ENCODE data around the gene GLI3.

GLI3 gene

DNA sequence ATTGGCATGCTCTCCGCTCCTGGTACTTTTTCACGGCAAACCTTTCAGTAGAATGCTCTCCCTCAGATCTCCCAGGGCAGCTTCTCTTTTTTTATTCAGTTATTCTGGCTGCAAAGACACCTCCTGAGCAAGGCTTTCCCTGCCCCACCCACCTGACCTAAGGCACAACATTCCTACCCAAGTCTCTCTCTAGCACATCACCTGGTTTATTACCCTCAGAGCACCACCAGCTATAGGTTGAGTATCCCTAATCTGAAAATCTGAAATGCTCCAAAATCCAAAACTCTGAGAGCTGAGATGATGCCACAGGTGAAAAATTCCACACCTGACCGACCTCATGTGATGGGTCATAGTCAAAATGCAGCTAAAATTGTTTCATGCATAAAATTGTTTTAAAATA is 99.6 kb downstream of the GLI3 start:
- DNase-seq: no peak

DNA sequence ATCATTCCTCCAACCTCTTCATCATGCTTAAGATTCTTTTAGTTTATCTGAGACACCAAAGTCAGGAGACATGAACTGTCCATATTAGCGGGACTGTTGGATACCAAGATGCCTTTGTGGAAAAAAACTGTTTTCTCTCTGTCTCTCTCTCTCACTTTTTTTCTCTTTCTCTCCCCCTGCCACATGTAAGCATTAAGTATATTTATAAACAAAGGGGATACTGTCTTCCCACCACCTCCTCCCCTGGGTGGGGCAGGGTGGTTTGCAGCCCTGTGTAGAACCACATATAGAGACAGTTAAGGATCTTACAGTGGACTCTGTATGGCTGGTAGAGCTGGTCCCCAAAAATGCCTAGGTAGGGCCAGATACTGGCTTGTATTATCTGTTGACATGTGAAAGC is 101.3 kb downstream of the GLI3 start:
- no peak for DNase-seq

DNA sequence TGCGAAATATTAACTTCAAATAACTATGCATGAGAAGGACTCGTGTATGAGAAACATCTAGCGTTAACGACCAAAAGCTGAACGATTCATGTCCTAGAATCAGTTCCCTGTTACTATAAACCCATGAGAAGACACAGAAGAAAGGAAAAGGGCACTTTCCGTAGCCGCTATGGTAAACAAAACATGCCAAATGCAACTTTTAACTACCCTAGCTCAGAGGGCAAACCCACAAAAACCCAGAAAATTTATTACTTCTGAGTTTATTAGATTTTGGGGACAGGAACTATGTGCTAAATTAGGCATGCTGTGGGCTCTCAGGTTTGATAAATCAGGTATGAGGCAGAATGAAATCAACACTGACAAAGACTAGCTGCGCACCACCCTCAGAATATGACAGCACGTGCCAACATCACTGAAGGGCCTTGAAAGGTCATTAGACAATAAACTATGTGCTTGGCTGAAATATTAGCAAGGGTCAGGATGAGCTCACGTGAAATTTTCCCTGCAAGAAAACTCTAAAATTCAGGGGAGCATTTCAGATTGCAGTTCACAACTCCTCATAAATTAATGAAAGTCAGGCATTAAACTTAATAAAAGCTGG is 102.6 kb downstream of the GLI3 start:
- DNase-seq: no peak

DNA sequence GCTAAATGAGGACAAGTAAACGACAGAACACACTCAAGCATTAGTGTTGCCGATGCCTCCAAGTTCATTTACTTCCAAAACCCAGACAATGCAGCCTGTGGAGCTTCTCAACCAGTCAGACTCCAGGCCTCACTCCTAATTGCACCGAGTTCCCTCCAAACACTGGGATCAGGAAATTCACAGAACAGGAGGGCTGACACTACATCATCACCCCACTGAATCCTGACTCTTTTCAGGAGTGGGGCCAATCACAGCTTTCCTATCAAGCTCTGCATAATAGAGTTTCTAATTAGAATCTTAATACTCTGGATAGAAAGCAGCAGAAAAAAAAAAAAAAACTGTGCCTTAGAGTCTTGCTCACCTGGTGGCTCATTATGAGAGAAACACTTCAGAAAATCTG is 103.7 kb downstream of the GLI3 start:
- no peak for DNase-seq

DNA sequence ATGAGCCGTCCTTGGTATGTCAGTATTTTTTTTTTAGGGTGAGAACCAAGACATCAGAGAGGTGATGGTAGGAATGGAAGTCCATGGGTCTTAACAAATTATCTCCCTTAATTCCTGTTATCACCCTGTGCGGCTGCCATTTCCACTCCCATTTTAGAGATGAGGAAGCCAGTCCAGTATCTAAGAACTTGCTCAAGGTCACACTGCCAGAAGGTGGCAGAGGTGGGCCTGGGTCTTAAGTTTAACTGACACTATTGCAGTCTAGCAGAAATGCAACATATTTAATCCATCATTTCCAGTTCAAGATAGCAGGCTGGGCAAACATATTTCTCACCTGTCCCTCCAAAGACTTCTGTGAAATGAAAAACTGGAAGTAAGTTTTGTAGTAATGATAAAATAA is 108.3 kb downstream of the GLI3 start:
- DNase-seq: no peak

DNA sequence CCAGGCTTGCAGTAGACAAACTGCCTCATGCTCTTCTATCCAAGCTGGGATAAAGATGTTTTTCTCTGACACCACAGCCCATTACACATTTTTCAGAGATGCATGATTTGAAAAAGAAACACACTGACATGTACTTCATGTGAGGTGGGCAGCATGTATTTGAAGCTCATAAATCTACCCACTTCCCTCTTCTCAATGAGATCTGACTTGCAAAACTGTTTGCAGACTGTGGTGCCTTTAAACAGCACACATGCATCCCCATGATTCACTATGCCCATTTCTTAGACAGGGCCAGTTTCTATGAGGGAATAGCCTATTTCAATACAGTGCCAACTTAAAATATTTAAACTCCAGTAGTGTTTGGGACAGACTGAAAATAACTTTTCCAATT is 109.8 kb downstream of the GLI3 start:
- no peak for DNase-seq

DNA sequence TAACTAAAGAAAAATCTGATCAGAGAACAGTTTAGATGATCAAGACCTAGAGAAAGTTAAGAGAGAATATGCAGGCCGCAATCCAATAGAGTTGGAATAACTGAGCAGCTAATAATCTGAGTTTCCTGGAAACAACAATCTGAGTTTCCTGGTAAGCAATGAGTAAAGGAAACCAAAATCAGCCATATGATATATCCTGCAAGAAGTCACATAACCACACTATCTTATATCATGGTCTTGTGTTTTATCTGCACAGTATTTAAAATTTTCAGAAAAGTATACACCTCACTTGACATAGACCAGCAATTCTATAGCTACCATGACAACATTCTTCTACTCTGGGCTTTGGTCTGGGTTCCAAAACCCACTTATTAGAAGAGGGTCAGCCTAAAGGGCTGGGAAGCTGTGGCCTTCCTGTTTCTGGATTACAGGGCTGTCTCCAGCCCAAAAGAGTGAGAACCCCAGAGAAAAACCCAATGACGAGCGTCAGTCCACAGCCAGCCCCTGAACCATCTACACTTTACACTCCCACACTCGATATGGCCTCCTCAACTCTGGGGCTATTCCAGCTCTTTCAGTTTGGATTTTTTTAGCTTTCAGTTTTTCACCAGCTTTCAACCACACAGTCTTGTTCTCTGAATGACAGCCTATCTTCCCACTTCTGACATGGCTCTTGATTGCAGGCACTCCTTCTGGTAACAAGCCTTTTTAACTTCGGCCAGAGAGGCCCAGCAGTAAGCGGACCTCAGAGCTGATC is 110.4 kb downstream of the GLI3 start:
- no peak for DNase-seq

DNA sequence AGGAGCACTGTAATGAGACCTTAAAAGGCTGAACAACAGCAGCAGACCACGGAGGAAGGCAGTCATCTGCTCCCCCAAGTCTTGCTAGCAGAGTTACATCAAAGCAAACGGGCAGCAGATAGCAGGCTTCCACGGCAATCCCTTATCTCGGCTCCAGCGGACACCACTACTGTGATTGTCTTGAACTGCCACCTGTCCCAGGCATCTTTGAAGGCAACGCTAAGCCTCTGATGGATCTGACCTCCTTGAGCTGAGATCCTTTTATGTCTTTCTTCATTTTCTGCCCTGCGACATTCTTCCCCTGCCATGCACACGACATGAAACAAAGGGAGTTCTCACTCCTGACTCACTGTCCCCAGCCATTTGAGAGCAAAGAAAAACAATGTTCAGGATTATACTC is 111.7 kb downstream of the GLI3 start:
- no peak for DNase-seq

DNA sequence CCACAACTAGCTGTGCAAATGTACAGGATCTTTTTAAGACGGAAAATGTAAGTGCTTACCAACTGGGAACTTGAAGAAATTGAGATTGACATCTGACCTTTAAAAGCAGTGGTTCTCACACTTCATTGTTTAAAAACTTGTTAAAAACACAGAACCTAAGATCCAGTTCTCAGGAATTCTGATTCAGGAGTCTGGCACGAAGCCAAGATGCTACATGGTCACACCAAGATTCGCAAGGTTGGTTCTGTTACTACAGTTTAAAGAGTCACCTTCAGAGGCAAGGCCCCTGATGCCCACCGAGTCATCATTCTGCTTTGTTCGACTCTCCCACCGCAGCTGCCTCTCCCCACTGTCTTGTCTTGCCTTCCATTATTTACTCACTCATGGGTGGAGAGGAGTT is 113.3 kb downstream of the GLI3 start:
- no peak for DNase-seq

DNA sequence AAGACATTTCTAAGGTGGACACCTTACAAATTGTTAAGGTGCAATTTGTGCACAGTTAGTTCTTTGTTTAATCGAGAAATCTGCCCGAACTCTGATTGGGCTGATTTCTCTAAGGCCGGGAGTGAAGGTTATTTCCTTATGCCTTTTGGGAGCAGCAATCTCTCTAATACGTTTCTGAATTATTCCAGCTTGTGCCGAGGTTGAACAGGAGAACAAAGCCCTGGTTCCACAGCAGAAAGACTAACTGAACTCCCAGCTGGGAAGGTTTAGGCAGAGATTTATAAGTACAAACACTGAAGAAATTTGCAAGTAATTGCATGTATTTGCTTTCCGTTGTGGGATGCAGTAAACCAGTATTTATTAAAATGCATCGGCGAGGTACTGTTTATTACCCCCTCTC is 116.8 kb downstream of the GLI3 start:
- no peak for DNase-seq

DNA sequence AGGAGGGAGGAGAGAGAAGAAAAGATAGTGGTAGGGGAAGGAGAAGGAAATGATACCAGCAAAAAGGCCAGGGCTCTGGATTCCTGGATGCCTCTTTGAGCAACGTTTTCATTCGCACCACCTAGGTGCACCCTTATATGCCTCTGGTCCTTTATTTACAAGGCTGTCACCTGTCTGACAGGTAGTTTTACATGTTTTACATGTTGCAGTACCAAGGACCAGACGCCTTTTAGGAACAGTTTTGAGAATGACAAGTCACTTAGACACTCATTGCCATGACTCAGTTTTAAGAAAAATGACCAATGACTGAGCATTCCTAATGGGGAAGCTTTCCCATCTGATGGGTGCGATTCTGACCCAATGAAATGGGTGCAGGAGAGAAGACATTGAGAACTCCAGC is 119.8 kb downstream of the GLI3 start:
- DNase-seq: no peak

DNA sequence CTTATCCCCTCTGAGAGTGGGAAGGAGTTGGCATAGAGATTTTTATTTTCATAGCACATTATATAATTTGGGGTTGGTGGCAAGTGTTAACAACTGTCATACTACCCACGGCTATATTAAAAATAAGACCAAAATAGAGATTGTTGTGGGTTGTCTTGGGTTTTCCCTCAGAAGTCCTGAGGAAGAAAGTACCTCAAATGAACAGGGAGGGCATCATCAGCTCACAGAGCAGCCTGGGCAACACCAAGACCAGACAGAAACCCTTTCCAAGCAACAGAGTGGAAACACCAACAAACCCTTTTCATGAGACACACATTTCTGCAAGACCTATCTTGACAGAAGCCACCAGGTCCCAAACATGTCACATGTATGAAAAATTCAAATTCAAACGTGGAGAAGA is 121.2 kb downstream of the GLI3 start:
- DNase-seq: no peak

DNA sequence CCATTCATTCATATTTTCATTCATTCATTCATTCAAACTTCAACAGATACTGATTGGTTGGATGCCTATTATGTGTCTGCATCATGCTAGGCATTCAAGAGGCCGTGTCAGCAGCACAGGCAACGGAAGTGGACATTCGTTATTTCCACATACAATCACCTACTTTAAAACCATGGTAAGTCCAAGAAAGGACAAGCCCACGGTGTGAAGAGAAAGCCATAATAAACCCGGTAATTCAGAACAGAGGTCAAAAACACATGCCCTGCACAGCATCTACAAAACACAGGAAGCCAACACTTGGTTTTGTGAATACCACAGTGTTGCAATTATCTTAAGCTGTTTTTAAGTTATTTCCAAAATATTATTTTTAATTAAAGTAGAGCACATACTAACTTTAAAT is 126.7 kb downstream of the GLI3 start:
- DNase-seq: no peak

DNA sequence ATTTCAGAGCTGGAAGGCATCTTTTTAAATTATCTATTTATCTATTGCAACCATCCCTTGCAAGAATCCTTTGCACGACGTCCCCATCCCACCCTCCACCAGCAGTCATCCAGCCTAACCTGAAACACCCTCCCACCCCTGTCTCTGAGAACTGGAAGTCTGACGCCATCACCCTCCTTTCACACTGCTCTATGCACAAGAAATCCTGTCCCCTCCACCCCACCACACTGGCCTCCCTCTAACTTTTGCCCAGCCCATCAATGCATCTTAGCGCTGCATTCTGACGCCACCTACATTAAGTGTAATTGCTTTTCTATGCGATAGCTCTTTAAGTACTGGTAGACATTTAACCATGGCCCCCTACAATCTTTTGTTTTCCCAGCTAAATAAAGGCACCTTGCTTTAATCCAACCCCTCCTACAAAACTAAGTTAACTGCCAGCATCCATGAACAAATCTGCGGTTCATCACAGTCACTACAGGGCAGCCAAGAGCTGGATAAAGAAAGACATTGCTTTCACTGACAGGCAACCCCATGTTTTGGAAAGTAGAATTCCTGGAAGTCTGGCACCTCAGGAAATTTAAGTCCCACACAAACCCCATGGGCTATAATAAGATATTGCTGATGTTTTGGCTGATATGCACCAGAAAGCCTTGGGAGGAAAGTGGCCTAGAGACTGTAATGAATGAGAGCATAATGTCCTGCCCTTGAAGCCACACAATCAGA is 128.0 kb downstream of the GLI3 start:
- no peak for DNase-seq

DNA sequence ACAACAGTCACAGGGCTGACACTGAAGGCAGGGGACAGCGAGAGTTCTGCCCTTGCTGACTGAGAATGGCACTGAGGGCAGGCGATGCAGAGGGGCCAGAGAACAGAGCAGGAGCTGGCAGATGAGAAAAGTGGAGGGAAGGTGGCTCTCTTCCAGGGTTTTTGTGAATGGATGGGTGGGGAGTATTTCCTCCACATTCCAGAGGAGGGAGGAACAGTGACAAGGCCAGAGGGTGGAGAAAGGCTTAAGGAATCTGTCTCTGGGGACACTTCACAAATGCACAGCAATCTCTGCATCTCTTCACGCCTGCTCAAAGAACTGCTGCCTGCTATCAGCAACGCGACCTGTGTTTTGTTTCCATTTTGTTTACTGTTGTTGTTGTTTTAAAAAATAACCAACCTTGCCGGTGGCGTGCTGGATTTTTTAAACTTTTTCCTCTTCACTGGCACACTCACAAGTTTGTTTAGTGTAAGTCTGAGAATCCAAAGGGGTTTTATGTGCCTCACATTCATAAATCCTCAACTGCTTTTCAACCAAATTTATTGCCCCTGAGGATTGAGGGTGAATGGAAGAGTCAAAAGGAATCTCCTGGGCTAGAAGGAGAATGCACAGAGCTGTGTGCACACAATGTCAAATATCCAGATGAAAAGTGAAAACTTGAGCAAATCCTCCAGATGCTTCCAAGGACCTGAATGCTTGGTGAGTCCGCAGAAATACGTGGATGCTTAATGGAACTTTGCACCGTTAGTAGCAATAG is 129.3 kb downstream of the GLI3 start:
- no peak for DNase-seq

DNA sequence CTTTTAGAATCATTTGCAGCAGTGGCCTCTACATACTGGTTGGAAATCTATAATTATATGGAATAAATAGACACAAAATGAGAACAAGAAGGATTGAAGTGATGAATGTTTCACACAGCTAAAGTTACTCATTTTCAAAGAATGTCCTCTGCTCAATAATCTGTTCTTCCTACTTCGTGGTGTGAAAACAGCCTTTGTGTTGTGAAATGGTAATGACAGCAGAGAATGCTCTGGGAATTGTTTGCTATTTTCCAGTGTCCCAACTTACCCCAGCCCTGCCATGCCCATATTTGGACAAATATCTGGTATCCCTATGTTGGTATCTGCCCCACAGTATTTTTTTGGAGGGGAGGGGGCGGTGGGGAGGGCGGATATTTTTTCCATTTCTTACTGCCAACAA is 130.4 kb downstream of the GLI3 start:
- no peak for DNase-seq

DNA sequence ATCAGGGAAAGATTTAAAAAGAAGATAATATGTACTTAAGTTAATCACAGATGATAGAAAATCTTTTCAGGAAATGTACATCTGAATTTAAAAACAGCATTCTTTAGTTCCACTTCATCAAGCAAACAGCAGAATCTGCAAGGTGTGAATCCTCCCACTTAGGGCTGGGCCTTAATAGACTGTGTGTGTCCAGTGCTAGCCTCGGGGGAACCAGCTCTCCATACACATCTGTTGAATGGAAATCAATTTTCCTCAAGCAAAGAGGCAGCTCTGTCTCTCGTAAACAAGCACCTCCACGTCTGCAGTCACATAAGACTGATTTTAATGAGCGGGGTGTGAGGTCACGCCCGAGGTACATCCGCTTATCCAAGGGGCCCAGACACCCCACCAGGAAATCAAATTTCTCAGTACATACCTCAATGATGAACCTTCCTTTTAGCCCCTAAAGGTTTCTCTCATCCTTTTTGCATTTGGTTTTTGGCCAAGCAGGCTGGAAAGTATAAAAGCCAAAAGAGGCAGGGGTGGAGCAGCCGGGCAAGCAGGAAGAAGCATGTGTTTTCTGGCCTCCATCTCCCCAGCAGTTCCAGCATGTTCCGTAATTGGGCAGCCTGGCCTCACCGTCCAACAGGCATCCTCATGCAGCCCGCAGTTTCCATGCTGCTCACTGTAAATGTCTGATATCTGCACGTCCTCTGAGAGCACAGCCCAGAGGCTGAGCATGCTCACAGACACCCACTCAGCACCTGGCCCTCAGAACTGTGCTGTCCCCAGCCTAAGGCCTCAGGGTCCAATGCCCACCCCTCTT is 131.3 kb downstream of the GLI3 start:
- no peak for DNase-seq

DNA sequence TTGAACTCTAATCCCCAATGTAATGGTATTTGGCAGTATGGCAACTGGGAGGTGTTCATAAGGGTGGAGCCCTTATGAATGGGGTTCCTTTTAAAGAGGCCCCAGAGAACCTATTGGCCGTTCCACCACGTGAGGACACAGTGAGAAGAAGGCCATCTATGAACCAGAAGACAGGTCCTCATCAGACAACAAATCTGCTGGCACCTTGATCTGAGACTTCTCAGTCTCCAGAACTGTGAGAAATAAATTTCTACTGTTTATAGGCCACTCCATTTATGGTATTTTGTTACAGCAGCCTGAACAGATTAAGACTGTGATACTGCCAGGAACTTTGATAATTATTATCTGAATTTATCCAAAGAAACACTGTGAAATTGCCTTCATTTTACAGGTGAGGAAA is 132.3 kb downstream of the GLI3 start:
- no peak for DNase-seq

DNA sequence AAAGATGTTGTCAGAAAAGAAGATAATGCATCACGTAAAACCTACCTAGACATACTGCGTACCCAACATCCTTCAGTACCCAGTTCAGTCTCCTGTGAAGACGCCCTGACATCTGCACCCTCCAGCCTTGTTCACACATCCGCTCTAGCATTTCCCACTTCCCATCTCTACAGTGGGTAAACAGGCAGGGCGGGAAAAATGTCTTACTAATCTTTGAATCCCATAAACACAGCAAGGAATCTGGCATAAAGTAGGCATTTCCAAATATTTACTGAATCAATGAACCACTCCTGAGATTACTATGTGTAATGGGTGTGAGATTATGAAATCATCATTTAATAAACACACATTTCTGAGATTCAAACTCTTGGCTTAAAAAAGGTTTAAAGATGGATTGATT is 132.8 kb downstream of the GLI3 start:
- no peak for DNase-seq

DNA sequence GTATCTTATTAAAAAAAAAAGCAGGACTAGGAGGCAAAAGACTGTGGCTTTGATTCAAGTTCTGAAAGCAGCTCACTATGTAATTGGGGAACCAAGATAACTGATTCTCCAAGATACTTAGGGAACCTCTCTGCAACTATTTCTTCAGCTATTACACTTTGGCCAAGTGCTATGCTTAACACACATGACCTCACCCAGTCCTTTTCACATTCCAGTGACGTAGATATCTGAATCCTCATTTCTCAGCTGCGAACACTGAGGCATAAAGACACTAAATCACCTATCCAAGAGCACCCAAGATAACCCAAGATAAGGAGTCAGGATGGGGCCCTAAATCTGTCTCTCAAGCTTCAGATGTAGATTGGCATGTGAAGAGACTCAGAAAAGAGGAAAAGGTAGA is 133.6 kb downstream of the GLI3 start:
- no peak for DNase-seq

DNA sequence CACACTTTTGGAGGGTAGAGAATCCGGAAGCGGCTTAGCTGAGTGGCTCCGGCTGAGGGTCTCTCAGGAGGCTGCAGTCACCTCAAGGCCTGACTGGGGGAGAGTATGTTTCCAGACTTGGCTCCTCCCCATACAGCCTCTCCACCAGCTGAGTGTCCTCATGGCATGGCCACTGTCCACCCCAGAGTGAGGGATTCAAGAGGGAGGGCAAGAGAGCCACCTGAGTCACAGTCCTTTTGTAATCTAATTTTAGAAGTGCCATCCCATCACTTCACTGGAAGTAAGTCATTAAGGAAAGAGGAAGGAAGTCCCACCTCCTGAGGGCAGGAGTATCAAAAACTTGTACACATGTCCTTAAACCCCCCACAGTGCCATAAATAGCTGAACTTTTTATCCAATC is 134.0 kb downstream of the GLI3 start:
- DNase-seq: no peak

DNA sequence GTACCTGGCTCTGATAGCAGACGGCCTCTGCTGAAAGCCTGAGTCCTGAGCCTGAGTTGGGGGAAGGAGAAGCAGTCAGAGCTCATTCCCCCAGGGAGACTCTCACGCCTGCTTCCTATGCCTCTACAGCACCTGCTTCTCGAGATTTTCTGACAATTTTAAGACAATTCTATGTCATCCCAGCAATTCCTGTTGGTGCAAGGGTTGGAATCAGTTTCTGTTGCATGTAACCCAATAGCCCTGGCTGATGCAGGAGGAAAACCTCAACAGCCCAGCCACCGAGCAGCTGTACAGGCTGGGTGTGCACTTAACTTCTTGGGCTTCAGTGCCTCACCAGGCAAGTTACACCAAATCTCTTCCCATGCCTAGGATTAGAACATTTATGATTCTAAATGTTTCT is 134.7 kb downstream of the GLI3 start:
- no peak for DNase-seq

DNA sequence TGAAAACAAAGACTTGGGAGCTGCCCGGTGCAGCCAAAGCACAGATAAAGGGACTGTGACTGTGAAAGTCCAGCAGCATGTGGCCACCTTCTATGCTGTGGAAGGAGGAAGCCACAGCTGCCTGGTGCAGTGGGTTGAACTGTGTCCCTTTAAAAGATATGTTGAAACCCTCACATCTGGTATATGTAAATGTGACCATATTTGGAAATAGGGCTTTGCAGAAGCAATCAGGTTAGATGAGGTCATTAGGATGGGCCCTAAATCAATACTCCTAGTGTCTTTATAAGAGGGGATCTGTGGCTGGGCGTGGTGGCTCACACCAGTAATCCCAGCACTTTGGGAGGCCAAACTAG is 136.9 kb downstream of the GLI3 start:
- DNase-seq: no peak
